Duodenal mucosa (tissue), 2 donors: ENCODE results near the gene SOX2.
A peak's percentile ranks its signal among the peaks of the same experiment; 100 is the strongest.

ENCODE experiments used
- H3K27ac ChIP-seq: one replicate; pipeline ENCODE4 v1.7.0; 2013; ENCODE audit warnings: low read depth, low read length
- H3K27me3 ChIP-seq, 2 donors: one replicate each; pipeline ENCODE4 v1.7.0; 2013; ENCODE audit warnings: low read length in 2 of 2, control low read depth in 1 of 2; ENCODE audit not compliant: insufficient read depth in 2 of 2, control insufficient read depth in 1 of 2
- H3K36me3 ChIP-seq, 2 donors: one replicate each; pipeline ENCODE4 v1.7.0; 2013; ENCODE audit warnings: low read length in 2 of 2, control low read depth in 1 of 2; ENCODE audit not compliant: insufficient read depth in 2 of 2, control insufficient read depth in 1 of 2
- H3K4me1 ChIP-seq, 2 donors: one replicate each; pipeline ENCODE4 v1.7.0; 2013; ENCODE audit warnings: low read length in 2 of 2, control low read depth in 1 of 2; ENCODE audit not compliant: insufficient read depth in 2 of 2, control insufficient read depth in 1 of 2
- H3K4me3 ChIP-seq, 2 donors: one replicate each; pipeline ENCODE4 v1.7.0; 2013; ENCODE audit warnings: low read length in 2 of 2, low read depth in 1 of 2
- H3K9ac ChIP-seq, 2 donors: one replicate each; pipeline ENCODE4 v1.7.0; 2013; ENCODE audit warnings: low read length in 2 of 2, low read depth in 1 of 2
- H3K9me3 ChIP-seq, 2 donors: one replicate each; pipeline ENCODE4 v1.7.0; 2013; ENCODE audit warnings: low read length in 2 of 2, control low read depth in 1 of 2; ENCODE audit not compliant: control insufficient read depth in 1 of 2

The SOX2 gene

GRCh38 chr3:181711325-181712135 lies at the start of gene SOX2:
TSS of gene SOX2 (plus strand) at chr3:181711925. CDS start at chr3:181712361, 436 bp downstream.
- H3K4me3 ChIP-seq = peak within 1 kb of the TSS; percentile 5 to 40

DNA sequence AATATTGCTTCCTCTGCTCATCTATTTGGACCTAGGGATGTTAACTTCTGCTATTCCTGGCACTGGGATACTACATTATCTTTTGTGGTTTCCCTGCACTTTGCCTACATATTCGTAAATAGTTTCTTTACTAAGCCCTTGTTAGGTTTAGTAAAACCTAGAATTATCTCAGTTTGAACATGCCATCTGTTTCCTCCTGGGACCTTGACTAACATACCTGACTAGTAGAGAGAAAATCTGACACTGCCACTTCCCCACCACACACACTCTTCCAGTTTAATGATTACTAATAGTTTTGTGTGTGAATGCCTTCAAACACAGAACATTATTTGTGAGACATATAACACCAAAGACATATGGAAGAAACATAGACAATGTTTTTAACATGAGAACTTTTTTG lies 28.2 kb upstream of the SOX2 start:
- H3K4me1 ChIP-seq = no peaks in the 10 kb centered on the region
- H3K4me3 ChIP-seq = no peak overlapping the region
- H3K9me3 ChIP-seq = peaks cover 0 to 4% of the 10 kb centered on the region in 2 donors
- no peaks in the 10 kb centered on the region for H3K36me3 ChIP-seq
- H3K27ac ChIP-seq = no peak overlapping the region
- H3K9ac ChIP-seq = no peak overlapping the region
- H3K27me3 ChIP-seq = peaks cover 0 to 5% of the 10 kb centered on the region in 2 donors

More at GRCh38 chr3:181711325-181712135, at the start of gene SOX2:
- H3K9me3 ChIP-seq = no peaks in the 10 kb centered on the region
- H3K4me1 ChIP-seq = peaks cover 0 to 5% of the 10 kb centered on the region in 2 donors
- H3K36me3 ChIP-seq = no peaks in the 10 kb centered on the region
- H3K27ac ChIP-seq = no peak within 1 kb of the TSS
- H3K9ac ChIP-seq = no peak within 1 kb of the TSS
- H3K27me3 ChIP-seq = peaks cover 72 to 92% of the 10 kb centered on the region in 2 donors

DNA sequence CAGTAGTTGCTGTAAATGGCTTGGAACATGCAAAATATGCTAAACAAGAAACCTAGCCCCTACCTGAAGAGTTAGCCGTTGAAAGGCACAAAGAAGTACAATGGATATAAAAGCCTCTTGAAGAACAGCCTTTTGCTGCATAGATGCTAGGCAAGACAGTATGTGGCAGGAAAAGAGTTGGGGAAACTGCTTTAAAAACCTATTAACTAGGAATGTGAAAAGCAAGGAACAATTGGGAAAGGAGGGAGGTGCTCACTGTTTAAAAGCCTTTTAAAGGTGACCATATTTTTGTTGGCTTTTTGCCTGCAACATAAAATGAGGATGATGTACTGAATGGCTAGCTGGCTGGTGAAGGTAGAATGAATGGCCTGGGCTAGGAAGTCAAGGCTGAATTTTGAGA lies 24.5 kb upstream of the SOX2 start:
- H3K9me3 ChIP-seq = no peaks in the 10 kb centered on the region
- no peaks in the 10 kb centered on the region for H3K4me1 ChIP-seq
- no peak overlapping the region for H3K27ac ChIP-seq
- no peak overlapping the region for H3K4me3 ChIP-seq
- no peak overlapping the region for H3K9ac ChIP-seq
- no peaks in the 10 kb centered on the region for H3K36me3 ChIP-seq
- H3K27me3 ChIP-seq = peaks cover 0 to 5% of the 10 kb centered on the region in 2 donors

DNA sequence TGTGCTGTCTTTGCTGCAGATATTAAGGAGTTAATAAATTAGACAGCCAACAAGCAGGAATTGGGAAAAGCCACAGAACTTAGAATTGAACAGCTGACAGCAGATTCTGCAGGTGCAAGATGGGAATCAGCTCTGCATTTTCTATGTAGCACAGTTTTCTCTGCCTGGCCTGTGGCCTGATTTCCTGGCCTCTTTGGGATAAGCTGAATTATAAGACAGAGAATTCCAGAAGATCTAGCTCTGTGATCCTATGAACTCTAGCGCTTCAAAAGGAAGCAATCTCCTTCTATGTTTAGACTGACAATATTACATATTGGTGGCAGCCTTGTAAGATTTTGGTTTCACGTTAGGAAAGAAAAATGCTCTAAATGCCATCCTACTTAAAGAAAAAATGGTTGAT lies 24.0 kb upstream of the SOX2 start:
- Histone ChIP-seq H3K27ac (no peak overlapping the region), H3K27me3 (peaks cover 0 to 5% of the 10 kb centered on the region in 2 donors), H3K4me3 (no peak overlapping the region), H3K36me3 (no peaks in the 10 kb centered on the region), H3K9ac (no peak overlapping the region), H3K9me3 (no peaks in the 10 kb centered on the region), H3K4me1 (no peaks in the 10 kb centered on the region)

DNA sequence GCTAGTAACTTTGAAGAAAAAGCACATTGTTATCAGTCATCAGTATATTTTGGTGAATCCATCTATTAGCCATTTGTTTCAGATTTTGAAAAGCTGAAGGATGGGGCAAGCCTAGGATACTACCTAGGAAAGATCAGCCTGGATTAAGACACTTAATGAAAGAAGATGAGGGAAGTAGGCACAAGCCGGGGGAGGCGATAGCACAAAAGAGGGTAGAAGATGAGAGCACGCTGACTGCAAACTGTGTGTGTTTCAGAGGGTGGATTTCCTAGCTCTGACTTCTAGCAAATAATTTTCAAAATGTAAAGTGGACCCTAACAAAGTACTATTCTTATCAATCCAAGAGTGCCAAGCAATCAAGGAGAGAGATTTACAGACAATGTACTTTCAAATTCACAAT lies 22.2 kb upstream of the SOX2 start:
- no peaks in the 10 kb centered on the region for H3K4me1 ChIP-seq
- H3K9me3 ChIP-seq = no peaks in the 10 kb centered on the region
- no peak overlapping the region for H3K4me3 ChIP-seq
- peaks cover 0 to 11% of the 10 kb centered on the region in 2 donors for H3K27me3 ChIP-seq
- H3K9ac ChIP-seq = no peak overlapping the region
- H3K36me3 ChIP-seq = no peaks in the 10 kb centered on the region
- no peak overlapping the region for H3K27ac ChIP-seq

DNA sequence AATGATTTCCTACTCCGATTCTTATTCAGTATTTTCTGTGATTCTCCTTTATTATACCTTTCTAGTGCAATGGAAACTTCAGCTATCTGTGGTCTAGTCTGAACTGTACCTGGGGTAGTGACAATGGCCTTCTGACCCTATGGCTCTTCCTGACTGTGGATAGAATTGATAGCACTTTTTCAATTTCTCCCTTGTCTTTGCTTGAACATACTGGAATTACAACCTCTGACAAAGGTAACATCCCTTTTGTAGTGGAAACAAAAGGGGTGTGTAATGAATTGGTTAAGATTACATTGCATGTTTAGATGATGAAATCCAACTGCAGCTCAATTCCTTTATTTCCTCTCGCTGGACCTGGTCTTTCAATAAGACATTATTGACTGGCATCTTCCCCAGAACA lies 21.0 kb upstream of the SOX2 start:
- Histone ChIP-seq H3K4me1 (peaks cover 3 to 4% of the 10 kb centered on the region in 2 donors), H3K9ac (no peak overlapping the region), H3K36me3 (no peaks in the 10 kb centered on the region), H3K27ac (no peak overlapping the region), H3K4me3 (no peak overlapping the region), H3K27me3 (peaks cover 10 to 22% of the 10 kb centered on the region in 2 donors), H3K9me3 (no peaks in the 10 kb centered on the region)

- no peak overlapping the region for H3K27ac ChIP-seq
- no peaks in the 10 kb centered on the region for H3K36me3 ChIP-seq
- peaks cover 21 to 34% of the 10 kb centered on the region in 2 donors for H3K27me3 ChIP-seq
- H3K9me3 ChIP-seq = no peaks in the 10 kb centered on the region
- H3K9ac ChIP-seq = no peak overlapping the region
- H3K4me1 ChIP-seq = peaks cover 4 to 13% of the 10 kb centered on the region in 2 donors
- no peak overlapping the region for H3K4me3 ChIP-seq
These were observed 19.8 kb upstream of the SOX2 start for GRCh38 chr3:181691901-181692300.

DNA sequence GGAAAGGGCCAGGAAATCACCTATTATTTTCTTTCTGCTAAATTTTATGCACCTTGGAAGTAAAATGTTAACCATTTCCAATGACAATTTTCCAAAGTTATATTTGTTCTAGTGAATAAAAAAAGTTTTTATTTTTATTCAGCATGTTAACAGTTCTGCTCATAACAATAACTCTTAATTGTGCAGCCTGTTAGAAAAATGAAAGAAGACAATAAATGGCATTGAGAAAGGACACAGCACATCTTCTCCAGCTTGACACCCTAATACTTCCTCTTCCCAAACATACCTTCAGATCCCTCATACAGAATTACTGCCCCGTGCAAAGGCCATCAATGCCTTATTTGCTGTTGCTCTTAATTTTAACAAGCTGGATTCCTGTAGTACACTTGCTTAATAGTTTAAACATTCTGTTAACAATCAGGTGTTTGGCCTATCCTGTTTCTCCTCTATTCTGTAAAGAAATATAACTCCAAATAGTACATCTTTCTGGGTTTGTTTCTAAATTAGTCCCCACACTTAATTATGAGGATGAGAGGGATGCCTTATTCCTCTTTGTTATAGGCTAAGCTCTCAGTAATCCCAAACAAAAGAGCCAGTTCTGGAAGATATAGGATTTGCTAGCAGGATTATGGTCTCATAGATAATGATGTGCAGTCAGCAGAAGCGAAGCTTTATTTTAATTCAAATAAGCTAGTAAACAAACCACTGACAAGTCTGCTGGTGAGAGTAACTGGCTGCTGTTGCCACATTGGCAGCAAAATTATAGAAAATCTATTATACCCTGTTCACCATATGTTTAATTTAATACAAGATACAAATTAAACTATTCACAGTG lies 19.2 kb upstream of the SOX2 start:
- H3K27ac ChIP-seq = no peak overlapping the region
- no peaks in the 10 kb centered on the region for H3K9me3 ChIP-seq
- peaks cover 27 to 40% of the 10 kb centered on the region in 2 donors for H3K27me3 ChIP-seq
- no peaks in the 10 kb centered on the region for H3K36me3 ChIP-seq
- peaks cover 4 to 13% of the 10 kb centered on the region in 2 donors for H3K4me1 ChIP-seq
- H3K4me3 ChIP-seq = no peak overlapping the region
- no peak overlapping the region for H3K9ac ChIP-seq

DNA sequence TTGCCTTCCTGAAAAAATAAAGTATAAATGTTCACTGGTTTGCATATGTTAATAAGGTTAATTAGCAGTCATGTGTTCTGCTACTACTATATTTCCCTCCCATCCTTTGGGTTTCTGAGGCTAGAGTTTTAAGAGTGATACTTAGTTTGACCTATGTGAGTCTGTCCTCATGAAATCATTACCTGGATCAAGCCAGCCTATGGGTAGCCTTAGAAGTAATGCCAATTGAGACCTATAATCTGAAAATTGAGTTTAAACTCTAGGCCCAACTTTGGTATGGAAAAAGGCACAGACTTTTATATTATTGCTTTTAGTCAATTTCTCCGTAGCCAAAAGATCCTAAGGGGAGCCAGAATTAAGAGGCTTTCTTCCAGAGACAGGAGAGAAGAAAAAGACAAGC lies 18.4 kb upstream of the SOX2 start:
- no peaks in the 10 kb centered on the region for H3K9me3 ChIP-seq
- H3K9ac ChIP-seq = no peak overlapping the region
- H3K27me3 ChIP-seq = peaks cover 31 to 47% of the 10 kb centered on the region in 2 donors
- H3K4me3 ChIP-seq = no peak overlapping the region
- H3K27ac ChIP-seq = no peak overlapping the region
- H3K36me3 ChIP-seq = no peaks in the 10 kb centered on the region
- H3K4me1 ChIP-seq = peaks cover 4 to 13% of the 10 kb centered on the region in 2 donors
